AG09319 (cell line): ENCODE data around the gene ARHGEF12.

Experiments used
- DNase-seq: peaks from one replicate; pipeline ENCODE4 v3.0.0-alpha.2; 2010; ENCODE audit warnings: low read depth; ENCODE audit errors: extremely low read depth
- CTCF ChIP-seq: IDR thresholded peaks from 2 replicates; pipeline ENCODE4 v1.5.1; 2011; ENCODE audit warnings: low read depth, mild to moderate bottlenecking, inconsistent platforms, low read length, moderate library complexity

The ARHGEF12 gene

GRCh38 chr11:120518356-120518755 is 182.1 kb downstream of the ARHGEF12 start:
- no peak for DNase-seq

GRCh38 chr11:120519474-120519873 is 183.3 kb downstream of the ARHGEF12 start:
- DNase-seq, result no peak
- no peak for TF ChIP-seq CTCF

More at GRCh38 chr11:120518356-120518755, 182.1 kb downstream of the ARHGEF12 start:
- TF ChIP-seq CTCF, result no peak

- TF ChIP-seq CTCF, result no peak
- DNase-seq, result no peak
Measured at GRCh38 chr11:120520091-120520822, 184.0 kb downstream of the ARHGEF12 start.

GRCh38 chr11:120521176-120521575 is 185.0 kb downstream of the ARHGEF12 start:
- no peak for TF ChIP-seq CTCF
- DNase-seq, result no peak

GRCh38 chr11:120522021-120522420 is 185.8 kb downstream of the ARHGEF12 start:
- DNase-seq, result no peak
- TF ChIP-seq CTCF, result no peak

- TF ChIP-seq CTCF, result no peak
Measured at GRCh38 chr11:120522736-120523135, 186.5 kb downstream of the ARHGEF12 start.

GRCh38 chr11:120523196-120523595 is 187.0 kb downstream of the ARHGEF12 start:
- no peak for DNase-seq
- TF ChIP-seq CTCF, result no peak

More at GRCh38 chr11:120522736-120523135, 186.5 kb downstream of the ARHGEF12 start:
- DNase-seq, result no peak
